Measurements from ENCODE around the gene WASF2. TPM values are rescaled to one million over a fixed set of nuclear protein-coding genes. Genes with fewer than 3 reads are reported as not detected.
"Not testable (repeated sequence)": the region's sequence is repeated elsewhere in the genome, so short reads cannot be mapped to it uniquely, and the experiment has no call there.

WASF2 gene
- total RNA-seq, 1 donor from 2014 or later = 113 TPM

DNA sequence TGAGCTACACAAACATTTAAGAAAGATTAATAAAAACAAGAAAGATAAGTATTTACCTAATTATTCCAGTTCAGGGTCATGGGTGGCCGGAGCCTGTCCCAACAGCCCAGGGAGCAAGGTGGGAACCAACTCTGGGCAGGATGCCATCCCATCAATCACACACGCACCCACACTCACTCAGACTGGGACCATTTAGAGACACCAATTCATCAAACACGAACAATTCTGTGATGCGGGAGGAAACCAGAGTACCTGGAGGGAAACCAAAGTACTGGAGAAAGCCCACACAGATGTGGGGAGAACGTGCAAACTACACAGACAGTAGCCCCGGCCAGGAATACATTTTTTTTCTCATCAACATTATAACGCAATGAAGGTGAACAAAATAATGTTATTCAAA lies 16.2 kb downstream of the WASF2 start:
- DNase-seq (ENCODE audit: extremely low spot score, unreplicated experiment) = no peak
- Mint-ChIP-seq H3K4me1 (ENCODE audit: unreplicated experiment) (peaks cover 42% of the 10 kb centered on the region), H3K9me3 (no peaks in the 10 kb centered on the region), H3K4me3 (peak overlapping the region; percentile 21), H3K27ac (peak overlapping the region; percentile 70), H3K27me3 (no peaks in the 10 kb centered on the region), H3K36me3 (peaks cover 39% of the 10 kb centered on the region)
- TF ChIP-seq, protein P1, sequence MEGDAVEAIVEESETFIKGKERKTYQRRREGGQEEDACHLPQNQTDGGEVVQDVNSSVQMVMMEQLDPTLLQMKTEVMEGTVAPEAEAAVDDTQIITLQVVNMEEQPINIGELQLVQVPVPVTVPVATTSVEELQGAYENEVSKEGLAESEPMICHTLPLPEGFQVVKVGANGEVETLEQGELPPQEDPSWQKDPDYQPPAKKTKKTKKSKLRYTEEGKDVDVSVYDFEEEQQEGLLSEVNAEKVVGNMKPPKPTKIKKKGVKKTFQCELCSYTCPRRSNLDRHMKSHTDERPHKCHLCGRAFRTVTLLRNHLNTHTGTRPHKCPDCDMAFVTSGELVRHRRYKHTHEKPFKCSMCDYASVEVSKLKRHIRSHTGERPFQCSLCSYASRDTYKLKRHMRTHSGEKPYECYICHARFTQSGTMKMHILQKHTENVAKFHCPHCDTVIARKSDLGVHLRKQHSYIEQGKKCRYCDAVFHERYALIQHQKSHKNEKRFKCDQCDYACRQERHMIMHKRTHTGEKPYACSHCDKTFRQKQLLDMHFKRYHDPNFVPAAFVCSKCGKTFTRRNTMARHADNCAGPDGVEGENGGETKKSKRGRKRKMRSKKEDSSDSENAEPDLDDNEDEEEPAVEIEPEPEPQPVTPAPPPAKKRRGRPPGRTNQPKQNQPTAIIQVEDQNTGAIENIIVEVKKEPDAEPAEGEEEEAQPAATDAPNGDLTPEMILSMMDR (conservative IDR thresholded peaks at IDR 0.05) = no peak

DNA sequence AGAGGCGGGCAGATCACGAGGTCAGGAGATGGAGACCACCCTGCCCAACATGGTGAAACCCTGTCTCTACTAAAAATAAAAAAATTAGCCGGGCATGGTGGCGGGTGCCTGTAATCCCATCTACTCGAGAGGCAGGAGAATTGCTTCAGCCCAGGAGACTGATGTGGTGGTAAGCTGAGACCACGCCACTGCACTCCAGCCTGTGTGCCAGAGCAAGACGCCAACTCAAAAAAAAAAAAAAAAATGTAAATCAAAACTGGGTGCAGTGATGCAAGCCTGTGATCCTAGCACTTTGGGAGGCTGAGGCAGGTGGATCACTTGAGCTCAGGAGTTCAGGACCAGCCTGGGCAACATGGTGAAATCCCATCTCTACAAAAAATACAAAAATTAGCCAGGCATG lies 17.9 kb downstream of the WASF2 start:
- peaks cover 34% of the 10 kb centered on the region for H3K36me3 Mint-ChIP-seq
- H3K4me1 Mint-ChIP-seq (ENCODE audit: unreplicated experiment) = peaks cover 48% of the 10 kb centered on the region
- DNase-seq (ENCODE audit: extremely low spot score, unreplicated experiment); H3K27me3 Mint-ChIP-seq; H3K4me3 Mint-ChIP-seq; H3K27ac Mint-ChIP-seq; H3K9me3 Mint-ChIP-seq: not testable (repeated sequence)

DNA sequence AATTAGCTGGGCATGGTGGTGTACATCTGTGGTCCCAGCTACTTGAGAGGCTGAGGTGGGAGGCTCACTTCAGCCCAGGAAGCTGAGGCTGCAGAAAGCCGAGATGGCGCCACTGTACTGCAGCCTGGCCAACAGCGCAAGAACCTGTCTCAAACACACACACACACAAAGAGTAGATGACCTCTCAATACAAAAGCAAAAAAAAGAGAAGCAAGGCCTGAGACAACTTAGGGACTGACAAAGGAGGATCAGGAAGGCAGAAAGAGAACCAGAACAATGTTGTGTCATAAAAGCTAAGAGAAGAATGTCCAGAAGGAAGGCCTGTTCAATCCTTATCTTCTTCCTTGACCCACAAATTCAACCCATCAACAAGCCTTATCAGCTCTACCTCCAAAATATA lies 18.5 kb downstream of the WASF2 start:
- Mint-ChIP-seq H3K4me3 (no peak overlapping the region), H3K27ac (no peak overlapping the region), H3K4me1 (ENCODE audit: unreplicated experiment) (peaks cover 41% of the 10 kb centered on the region), H3K36me3 (peaks cover 29% of the 10 kb centered on the region), H3K9me3 (no peaks in the 10 kb centered on the region), H3K27me3 (no peaks in the 10 kb centered on the region)
- DNase-seq (ENCODE audit: extremely low spot score, unreplicated experiment) = no peak
- TF ChIP-seq, protein P1 (conservative IDR thresholded peaks at IDR 0.05) = no peak

DNA sequence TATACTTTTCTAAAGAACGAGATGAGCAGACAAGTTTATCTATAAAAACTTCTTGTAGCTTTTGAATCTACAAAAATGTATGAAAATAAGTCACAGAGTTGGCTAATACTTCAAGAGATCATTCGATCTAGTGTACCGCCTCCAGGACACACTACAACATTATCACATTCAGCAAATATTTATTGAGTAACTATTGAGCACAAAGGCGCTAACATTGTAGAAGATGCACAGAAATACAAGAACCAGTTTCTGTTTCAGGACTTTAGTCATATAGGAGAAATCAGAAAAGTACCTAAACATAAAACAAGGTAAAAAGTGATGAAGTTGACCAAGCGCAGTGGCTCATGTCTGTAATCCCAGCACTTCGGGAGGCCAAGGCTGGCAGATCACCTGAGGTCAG lies 20.6 kb downstream of the WASF2 start:
- DNase-seq (ENCODE audit: extremely low spot score, unreplicated experiment) = no peak
- Mint-ChIP-seq H3K27ac (no peak overlapping the region), H3K36me3 (peaks cover 34% of the 10 kb centered on the region), H3K4me1 (ENCODE audit: unreplicated experiment) (peaks cover 30% of the 10 kb centered on the region), H3K27me3 (no peaks in the 10 kb centered on the region), H3K4me3 (no peak overlapping the region), H3K9me3 (no peaks in the 10 kb centered on the region)
- TF ChIP-seq, protein P1 (conservative IDR thresholded peaks at IDR 0.05) = no peak

DNA sequence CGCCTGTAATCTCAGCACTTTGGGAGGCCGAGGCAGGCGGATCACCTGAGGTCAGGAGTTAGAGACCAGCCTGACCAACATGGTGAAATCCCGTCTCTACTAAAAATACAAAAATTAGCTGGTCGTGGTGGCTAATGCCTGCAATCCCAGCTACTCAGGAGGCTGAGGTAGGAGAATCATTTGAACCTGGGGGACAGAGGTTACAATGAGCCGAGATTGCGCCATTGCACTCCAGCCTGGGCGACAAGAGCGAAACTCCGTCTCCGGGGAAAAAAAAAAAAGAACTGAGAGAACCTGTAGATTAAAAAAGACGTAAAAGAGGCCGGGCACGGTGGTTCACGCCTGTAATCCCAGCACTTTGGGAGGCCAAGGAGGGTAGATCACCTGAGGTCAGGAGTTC lies 21.6 kb downstream of the WASF2 start:
- H3K9me3 Mint-ChIP-seq; DNase-seq (ENCODE audit: extremely low spot score, unreplicated experiment); H3K4me3 Mint-ChIP-seq; H3K27me3 Mint-ChIP-seq; H3K27ac Mint-ChIP-seq: not testable (repeated sequence)
- peaks cover 34% of the 10 kb centered on the region for H3K36me3 Mint-ChIP-seq
- peaks cover 20% of the 10 kb centered on the region for H3K4me1 Mint-ChIP-seq (ENCODE audit: unreplicated experiment)

DNA sequence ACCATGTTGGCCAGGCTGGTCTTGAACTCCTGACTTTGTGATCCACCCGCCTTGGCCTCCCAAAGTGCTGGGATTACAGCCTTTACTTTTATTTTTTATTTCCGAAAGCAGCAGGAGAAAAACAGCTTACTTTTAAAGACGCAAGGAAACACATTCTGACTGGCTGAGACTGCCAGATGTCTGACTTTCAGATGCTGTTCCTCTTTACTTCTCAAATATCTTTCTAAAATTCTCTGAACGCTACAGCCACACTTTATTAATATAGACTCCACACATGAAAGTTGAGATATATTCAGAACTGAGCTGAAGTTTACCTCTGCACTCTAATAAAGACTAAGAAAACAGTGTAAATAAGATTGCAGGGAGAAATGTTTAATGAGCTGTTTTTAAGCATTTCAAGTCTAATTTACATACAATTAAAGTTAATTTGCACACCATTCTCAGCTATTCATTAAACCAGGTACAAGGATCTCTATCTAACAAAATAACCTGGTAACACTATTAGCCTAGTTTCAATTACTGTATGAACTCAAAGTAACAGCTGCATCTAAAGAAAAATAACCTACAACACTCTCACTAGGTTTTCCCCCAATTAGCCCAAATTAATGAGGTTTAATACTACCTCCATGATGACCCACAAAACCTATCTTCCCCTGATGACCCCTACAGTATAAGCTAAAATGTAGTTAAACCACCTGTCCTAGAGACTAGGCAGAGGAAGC lies 24.9 kb downstream of the WASF2 start:
- no peak overlapping the region for H3K4me3 Mint-ChIP-seq
- no peak overlapping the region for H3K27ac Mint-ChIP-seq
- no peak for DNase-seq (ENCODE audit: extremely low spot score, unreplicated experiment)
- TF ChIP-seq, protein P1 (conservative IDR thresholded peaks at IDR 0.05) = no peak
- H3K27me3 Mint-ChIP-seq = no peaks in the 10 kb centered on the region
- H3K36me3 Mint-ChIP-seq = peaks cover 24% of the 10 kb centered on the region
- H3K4me1 Mint-ChIP-seq (ENCODE audit: unreplicated experiment) = peaks cover 21% of the 10 kb centered on the region
- no peaks in the 10 kb centered on the region for H3K9me3 Mint-ChIP-seq

DNA sequence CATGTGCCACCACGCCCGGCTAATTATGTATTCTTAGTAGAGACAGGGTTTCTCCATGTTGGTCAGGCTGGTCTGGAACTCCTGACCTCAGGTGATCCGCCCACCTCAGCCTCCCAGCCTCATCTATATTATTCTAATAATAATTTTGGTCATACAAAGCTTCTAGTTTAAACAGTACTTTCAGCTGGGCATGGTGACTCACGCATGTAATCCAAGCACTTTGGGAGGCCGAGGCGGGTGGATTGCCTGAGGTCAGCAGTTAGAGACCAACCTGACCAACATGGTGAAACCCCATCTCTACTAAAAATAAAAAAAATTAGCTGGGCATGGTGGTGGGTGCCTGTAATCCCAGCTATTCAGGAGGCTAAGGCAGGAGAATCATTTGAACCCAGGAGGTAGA lies 26.1 kb downstream of the WASF2 start:
- H3K9me3 Mint-ChIP-seq; DNase-seq (ENCODE audit: extremely low spot score, unreplicated experiment); H3K4me3 Mint-ChIP-seq; H3K27ac Mint-ChIP-seq; H3K27me3 Mint-ChIP-seq: not testable (repeated sequence)
- peaks cover 14% of the 10 kb centered on the region for H3K36me3 Mint-ChIP-seq
- H3K4me1 Mint-ChIP-seq (ENCODE audit: unreplicated experiment) = peaks cover 14% of the 10 kb centered on the region

DNA sequence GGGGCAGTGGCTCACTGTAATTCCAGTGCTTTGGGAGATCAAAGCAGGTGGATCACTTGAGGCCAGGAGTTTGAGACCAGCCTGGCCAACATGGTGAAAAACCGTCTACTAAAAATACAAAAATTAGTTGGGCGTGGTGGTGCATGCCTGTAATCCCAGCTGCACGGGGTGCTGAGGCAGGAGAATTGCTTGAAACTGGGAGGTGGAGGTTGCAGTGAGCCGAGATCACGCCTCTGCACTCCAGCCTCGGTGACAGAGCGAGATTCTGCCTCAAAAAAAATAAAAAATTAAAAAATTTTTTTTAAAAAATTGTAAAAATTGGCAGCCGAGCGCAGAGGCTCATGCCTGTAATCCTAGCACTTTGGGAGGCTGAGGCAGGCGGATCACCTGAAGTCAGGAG lies 31.4 kb downstream of the WASF2 start:
- not testable (repeated sequence) for H3K27ac Mint-ChIP-seq; H3K27me3 Mint-ChIP-seq; H3K4me3 Mint-ChIP-seq; H3K36me3 Mint-ChIP-seq; DNase-seq (ENCODE audit: extremely low spot score, unreplicated experiment); H3K9me3 Mint-ChIP-seq
- H3K4me1 Mint-ChIP-seq (ENCODE audit: unreplicated experiment) = peaks cover 19% of the 10 kb centered on the region

Data from type B pancreatic cell (in vitro differentiated cells).